ENCODE data around the gene PCDH9.

The PCDH9 gene

GRCh38 chr13:66400292-66400691, 829.8 kb downstream of the PCDH9 start:
- DNase-seq (ENCODE audit: low read depth in 3 of 3) = no peak

- DNase-seq (ENCODE audit: low read depth in 3 of 3) = no peak
Observed at GRCh38 chr13:66399873-66400272, 830.3 kb downstream of the PCDH9 start.

- DNase-seq (ENCODE audit: low read depth in 3 of 3) = no peak
Observed at GRCh38 chr13:66397133-66397532, 833.0 kb downstream of the PCDH9 start.

- DNase-seq (ENCODE audit: low read depth in 3 of 3) = no peak
Observed at GRCh38 chr13:66391322-66391721, 838.8 kb downstream of the PCDH9 start.

- DNase-seq (ENCODE audit: low read depth in 3 of 3) = no peak
Observed at GRCh38 chr13:66378894-66379293, 851.2 kb downstream of the PCDH9 start.

GRCh38 chr13:66377569-66377968, 852.6 kb downstream of the PCDH9 start:
- no peak for DNase-seq (ENCODE audit: low read depth in 3 of 3)

GRCh38 chr13:66375756-66376155, 854.4 kb downstream of the PCDH9 start:
- DNase-seq (ENCODE audit: low read depth in 3 of 3) = no peak

- DNase-seq (ENCODE audit: low read depth in 3 of 3) = no peak
Observed at GRCh38 chr13:66369666-66370065, 860.5 kb downstream of the PCDH9 start.

- no peak for DNase-seq (ENCODE audit: low read depth in 3 of 3)
Observed at GRCh38 chr13:66367356-66367755, 862.8 kb downstream of the PCDH9 start.

GRCh38 chr13:66365101-66365500, 865.0 kb downstream of the PCDH9 start:
- no peak for DNase-seq (ENCODE audit: low read depth in 3 of 3)

- DNase-seq (ENCODE audit: low read depth in 3 of 3) = no peak
Observed at GRCh38 chr13:66364346-66364745, 865.8 kb downstream of the PCDH9 start.

- DNase-seq (ENCODE audit: low read depth in 3 of 3) = no peak
Observed at GRCh38 chr13:66362485-66362884, 867.7 kb downstream of the PCDH9 start.

- DNase-seq (ENCODE audit: low read depth in 3 of 3) = no peak
Observed at GRCh38 chr13:66359910-66360552, 870.1 kb downstream of the PCDH9 start.

GRCh38 chr13:66359393-66359792, 870.7 kb downstream of the PCDH9 start:
- DNase-seq (ENCODE audit: low read depth in 3 of 3) = no peak

GRCh38 chr13:66358564-66358963, 871.6 kb downstream of the PCDH9 start:
- no peak for DNase-seq (ENCODE audit: low read depth in 3 of 3)

GRCh38 chr13:66357463-66357862, 872.7 kb downstream of the PCDH9 start:
- DNase-seq (ENCODE audit: low read depth in 3 of 3) = no peak

- DNase-seq (ENCODE audit: low read depth in 3 of 3) = no peak
Observed at GRCh38 chr13:66354879-66355751, 875.0 kb downstream of the PCDH9 start.

- no peak for DNase-seq (ENCODE audit: low read depth in 3 of 3)
Observed at GRCh38 chr13:66353664-66354063, 876.5 kb downstream of the PCDH9 start.

GRCh38 chr13:66349966-66350365, 880.2 kb downstream of the PCDH9 start:
- DNase-seq (ENCODE audit: low read depth in 3 of 3) = no peak

- no peak for DNase-seq (ENCODE audit: low read depth in 3 of 3)
Observed at GRCh38 chr13:66348745-66349690, 881.1 kb downstream of the PCDH9 start.

- no peak for DNase-seq (ENCODE audit: low read depth in 3 of 3)
Observed at GRCh38 chr13:66347486-66348117, 882.5 kb downstream of the PCDH9 start.

- DNase-seq (ENCODE audit: low read depth in 3 of 3) = no peak
Observed at GRCh38 chr13:66345971-66346370, 884.2 kb downstream of the PCDH9 start.
